Midbrain (tissue), 1 donor: ENCODE results near the gene NEURL1.
"Not testable (repeated sequence)": the region's sequence is repeated elsewhere in the genome, so short reads cannot be mapped to it uniquely, and the experiment has no call there.

Source experiments
- DNase-seq: peaks from one replicate; lab custom pipeline; 2025; lab: John Stamatoyannopoulos, UW

Gene NEURL1

DNA sequence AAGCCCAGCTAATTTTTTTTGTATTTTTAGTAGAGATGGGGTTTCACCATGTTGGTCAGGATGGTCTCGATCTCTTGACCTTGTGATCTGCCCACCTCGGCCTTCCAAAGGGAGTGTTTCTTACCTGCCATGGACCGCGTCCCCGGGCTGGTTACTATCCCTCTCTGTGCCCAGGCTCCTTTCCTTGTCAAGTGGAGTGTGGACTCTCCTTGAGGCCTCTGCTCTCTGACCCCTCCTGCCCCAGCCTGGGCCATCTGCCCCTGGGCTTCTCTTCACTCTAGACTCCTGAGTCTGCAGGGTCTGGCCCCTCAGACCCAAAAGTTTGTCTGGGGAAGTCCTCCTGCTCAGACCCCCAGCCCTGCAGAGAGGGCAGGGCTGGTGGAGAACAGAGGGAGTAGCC lies 20.7 kb downstream of the NEURL1 start:
- no peak for DNase-seq

DNA sequence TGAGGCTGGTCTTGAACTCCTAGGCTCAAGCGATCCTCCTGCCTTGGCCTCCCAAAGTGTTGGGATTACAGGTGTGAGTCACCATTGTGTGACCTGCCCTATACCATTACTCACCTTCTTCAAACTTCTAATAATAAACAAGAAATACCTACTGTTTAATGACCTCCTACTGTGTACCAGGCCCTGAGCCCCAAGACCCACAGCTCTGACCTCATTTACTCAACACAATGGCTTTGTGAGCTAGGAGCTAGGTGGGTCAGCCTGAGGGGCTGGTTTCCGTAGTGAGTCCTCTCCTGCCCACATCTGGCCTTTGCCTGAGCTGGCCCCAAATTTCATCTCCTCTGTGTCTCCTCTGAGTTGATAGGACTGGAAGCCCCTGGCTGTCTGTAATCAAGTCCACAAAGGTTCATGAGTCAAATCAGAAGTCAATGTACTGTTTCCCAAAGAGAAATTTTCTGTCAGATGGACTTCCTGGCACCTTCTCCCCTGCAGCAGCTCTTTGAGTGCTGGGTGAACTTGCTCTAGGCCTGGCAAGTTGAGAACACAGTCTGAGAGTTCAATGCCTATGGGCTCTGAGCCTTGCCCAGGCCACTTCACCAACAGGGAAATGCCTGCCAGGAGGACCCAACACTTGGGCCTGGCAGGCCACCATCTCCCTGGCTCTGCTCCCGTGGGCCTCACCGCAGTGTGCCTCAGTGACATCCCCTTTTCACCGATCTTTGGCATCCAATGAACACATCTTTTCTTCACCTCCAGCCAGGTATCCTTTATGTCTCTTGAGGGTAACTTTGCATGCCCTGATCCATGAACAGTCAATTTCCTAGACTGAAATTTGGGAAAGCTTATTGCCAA lies 24.0 kb downstream of the NEURL1 start:
- no peak for DNase-seq

- DNase-seq, result no peak
Measured at GRCh38 chr10:103519798-103520197, 26.3 kb downstream of the NEURL1 start.

- DNase-seq, result not testable (repeated sequence)
Measured at GRCh38 chr10:103522006-103522405, 28.5 kb downstream of the NEURL1 start.

DNA sequence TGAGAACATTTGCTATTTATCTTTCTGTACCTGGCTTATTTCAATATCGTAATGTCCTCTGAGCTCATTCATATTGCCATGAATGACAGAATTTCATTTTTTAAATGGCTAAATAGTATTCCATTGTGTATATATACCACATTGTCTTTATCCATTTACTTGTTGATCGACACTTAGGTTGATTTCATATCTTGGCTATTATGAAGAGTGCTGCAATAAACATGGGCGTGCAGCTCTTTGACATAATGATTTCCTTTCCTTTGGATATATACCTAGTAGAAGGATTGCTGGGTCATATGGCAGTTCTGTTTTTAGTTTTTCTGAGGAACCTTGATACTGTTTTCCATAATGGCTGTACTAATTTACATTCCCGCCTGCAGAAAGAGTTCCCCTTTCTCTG lies 30.2 kb downstream of the NEURL1 start:
- DNase-seq, result no peak

DNA sequence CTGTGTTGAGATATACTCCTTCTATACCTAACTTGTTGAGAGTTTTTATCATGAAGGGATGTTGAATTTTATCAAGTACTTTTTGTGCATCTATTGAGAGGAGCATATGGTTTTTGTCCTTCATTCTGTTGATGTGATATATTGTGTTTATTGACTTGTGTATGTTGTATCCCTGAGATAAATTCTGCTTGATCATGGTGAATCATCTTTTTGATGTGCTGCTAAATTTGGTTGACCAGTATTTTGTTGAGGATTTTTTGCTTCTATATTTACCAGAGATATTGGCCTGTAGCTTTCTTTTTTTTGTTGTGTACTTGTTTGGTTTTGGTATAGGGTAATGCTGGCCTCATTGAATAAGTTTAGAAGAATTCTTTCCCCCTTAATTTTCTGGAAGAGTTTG lies 32.4 kb downstream of the NEURL1 start:
- no peak for DNase-seq

DNA sequence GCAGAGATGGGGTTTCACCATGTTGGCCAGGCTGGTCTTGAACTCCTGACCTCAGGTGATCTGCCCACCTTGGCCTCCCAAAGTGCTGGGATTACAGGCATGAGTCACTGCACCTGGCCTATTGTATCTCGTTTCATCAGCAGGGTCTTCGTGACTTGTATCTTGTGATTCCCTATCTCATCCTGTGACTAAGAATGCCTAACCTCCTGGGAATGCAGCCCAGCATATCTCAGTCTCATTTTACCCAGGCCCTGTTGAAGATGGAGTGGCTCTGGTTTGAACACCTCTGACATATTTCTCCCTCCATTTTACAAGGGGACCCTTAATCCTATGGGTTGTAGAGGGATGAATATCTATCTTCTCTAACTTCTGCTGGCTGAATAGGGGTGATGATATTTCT lies 34.0 kb downstream of the NEURL1 start:
- not testable (repeated sequence) for DNase-seq

- no peak for DNase-seq
Measured at GRCh38 chr10:103528549-103528948, 35.0 kb downstream of the NEURL1 start.

DNA sequence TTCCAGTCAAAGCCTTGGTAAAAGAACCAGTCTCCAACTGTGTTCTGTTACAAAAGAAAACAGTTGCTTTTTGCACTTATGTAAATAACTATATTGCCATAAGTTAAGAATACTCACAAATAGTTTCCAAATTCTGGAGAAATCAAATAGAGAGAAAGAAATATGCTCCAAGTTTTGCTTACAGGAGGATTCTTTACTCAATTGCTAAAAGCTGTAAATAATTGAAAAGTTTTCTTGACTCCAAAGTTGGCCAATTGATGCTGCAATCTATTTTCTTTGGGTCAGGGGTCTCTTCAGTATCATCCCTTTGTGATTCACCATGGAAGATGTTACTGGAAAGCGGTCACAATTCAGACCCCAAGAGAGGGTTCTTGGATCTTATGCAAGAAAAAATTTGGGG lies 36.0 kb downstream of the NEURL1 start:
- no peak for DNase-seq

- DNase-seq, result no peak
Measured at GRCh38 chr10:103533827-103534226, 40.3 kb downstream of the NEURL1 start.

- DNase-seq, result no peak
Measured at GRCh38 chr10:103534621-103535498, 41.4 kb downstream of the NEURL1 start.

DNA sequence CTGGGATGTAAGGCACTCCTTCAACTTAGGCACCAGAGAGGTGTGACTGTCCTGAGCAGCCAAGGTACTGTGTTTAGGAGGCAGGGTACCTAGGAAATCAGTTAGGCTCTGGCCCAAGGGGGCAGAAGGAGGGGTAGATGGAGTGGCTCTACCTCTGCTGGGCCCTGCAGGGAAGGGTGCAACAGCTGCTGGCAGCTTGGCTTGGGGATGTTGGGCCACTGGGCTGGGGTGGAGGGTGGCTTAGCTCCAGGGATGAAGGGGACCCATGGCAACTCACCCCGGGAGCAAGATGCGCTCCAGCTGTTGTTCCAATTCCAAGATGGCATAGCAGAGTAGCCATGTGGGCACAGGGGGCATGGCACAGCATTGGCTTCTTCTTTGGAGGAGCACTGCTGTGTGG lies 42.1 kb downstream of the NEURL1 start:
- no peak for DNase-seq

- no peak for DNase-seq
Measured at GRCh38 chr10:103539751-103540150, 46.2 kb downstream of the NEURL1 start.

GRCh38 chr10:103540722-103541121 lies 47.2 kb downstream of the NEURL1 start:
- no peak for DNase-seq

GRCh38 chr10:103541616-103542015 lies 48.1 kb downstream of the NEURL1 start:
- DNase-seq, result no peak

DNA sequence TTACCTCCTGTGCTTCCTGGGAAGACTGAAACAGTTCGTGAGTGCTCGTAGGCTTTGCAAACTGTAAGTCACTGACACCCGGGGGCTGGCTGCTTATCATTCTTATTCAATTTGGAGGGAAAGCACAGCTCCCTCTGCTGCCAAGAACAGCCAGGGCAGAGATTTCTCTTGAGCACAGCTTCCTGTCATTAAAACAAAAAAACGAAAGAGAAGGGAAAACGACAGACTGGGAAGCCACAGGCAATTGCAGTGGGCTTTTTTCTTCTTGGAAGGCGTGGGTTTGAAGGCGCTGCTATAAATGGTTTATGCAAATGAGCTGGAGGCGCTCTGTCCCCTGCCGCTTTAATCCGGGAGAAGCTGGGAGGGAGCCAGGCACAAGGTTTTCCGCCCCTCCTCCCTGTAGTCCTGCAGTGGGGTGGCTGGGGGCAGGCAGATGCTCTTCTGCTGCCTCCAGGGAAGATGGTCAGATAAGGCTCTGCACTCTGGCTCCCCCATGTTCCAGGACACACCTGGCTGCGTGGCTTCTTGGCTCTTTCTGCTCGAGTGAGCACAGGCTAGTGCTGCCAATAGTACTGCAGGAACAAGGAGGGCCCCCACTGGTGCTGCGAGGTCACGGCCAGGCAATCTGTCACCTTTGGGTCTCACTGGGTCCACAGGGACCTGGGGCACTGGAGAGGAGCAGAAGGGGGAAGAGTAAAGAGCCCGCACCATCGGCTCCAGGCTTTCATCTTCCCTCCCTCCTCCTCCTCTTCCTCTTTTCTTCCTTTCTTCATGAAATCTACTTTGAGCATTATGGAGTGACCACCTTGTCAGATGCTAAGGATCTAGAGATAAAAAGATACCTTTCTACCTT lies 49.5 kb downstream of the NEURL1 start:
- peak; percentile 44 for DNase-seq

DNA sequence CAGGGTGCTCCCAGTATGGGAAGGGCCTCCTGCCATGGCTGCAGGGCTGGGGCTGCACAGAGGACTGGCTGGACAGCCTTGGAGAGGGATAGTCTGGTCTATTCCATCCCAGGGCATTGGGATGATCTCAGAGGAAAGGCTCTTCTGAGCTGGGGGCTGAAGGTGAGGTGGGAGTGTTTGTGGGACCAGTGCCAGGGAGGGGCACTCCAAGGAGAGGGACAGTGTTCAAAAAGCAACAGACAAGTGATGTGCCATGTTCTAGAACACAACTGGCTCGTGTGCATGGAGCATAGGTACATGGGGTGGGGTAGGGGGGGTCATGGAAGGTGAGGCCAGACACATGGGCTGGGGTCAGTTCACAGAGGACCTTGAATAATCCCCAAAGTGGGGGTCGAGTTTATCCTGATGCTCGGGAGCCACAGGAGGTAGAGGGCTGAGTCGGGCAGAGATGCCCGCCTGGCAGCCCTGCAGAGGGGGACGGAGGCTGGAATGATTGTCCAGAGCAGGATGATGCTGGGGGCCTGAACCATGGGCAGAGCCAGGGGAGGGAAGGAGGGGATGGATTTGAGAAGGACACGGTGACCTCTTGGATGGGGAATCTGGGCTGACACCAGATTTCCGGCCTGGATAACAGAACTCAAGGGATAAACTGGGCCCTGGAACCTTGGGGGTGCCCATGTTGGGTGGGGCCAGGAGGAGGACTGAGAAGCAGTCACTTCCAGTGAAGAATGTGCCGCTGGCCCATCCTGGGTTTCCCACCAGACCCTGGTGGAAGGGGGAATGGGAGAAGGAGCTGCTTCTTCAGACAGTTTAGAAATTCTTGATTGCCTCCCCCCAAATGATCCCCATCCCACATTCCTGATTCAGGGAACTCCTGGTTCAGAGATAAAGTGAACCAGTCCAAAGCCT lies 50.4 kb downstream of the NEURL1 start:
- DNase-seq, result no peak

GRCh38 chr10:103544657-103545310 lies 51.3 kb downstream of the NEURL1 start:
- DNase-seq, result no peak

DNA sequence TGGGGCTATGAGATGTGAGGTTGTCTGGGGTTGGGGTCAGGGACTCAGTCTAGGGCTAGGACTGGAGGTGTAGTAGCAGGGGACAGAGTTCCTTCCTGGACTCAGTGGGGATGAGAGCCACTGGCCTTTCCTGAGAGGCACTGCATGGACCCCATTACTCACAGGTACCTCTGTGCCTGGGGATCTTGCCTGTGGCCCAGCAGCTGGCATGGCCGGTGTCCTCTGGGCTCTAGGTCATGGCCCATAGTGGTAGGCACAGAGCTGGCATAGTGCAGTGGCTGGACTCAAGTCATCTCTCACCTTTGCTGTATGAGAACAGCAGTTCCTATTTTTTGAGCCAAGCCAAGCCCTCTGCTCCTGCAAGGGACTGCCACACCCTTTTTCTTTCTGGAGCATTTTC lies 51.9 kb downstream of the NEURL1 start:
- DNase-seq, result no peak

DNA sequence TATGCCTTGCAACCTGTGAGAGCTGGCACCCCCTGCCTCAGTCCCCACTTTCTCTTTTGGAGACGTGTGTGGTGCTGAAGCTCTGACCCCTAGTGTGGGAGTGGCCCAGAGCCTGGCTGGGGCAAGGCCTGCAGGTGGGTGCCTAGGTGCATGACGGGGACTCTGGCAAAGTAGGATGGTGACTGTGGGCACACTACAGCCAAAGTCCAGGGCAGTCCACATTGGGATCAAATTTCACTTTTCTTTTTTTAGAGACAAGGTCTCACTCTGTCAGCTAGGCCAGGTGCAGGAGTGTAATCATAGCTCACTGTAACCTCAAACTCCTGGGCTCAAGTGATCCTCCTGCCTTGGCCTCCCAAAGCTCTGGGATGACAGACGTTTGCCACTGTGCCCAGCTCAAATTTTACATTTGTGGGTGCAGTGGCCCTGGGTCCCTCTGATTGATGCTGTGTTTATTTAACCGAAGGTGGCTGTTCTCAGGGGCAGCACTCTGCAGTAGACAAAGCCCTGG lies 52.3 kb downstream of the NEURL1 start:
- DNase-seq, result no peak
